GM21515 (cell line): ENCODE data around the gene MCC.
A peak's percentile ranks its signal among the peaks of the same experiment; 100 is the strongest.

Experiments used
- ATAC-seq: cut with Tn5 transposase; IDR thresholded peaks from one replicate; pipeline ENCODE4 v1.9.1; 2021; ENCODE audit not compliant: unreplicated experiment

The MCC gene

DNA sequence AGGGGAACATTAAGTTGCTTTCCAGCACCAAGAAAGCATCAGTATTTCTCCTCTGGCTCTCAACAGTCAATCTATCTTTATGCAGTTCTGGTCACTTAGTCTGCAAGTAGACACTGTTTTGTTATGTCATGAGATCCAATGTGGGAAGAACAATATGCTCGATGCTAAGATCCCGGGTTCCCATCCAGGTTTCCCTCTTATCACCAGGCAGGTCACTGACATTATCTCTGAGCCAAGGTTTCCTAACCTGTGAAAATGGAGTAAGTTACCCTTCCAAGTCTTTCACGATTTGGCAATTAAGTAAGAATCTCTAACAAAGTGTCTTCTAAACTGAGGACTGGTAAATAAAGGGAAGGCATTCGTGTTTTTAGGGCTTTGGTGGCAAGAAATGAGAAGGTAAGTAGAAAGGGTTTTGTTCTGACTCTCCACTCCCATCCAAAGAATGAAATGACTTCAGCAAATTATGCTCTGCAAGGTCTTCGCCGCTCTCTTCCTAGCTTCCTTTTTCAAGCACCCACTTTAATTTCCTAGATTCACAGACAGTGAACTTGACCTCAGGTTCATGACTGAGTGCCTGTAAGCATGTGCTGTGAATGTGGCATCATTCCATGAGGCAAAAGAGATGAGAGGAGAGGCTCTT, 425.3 kb downstream of the MCC start:
- no peak for ATAC-seq

GRCh38 chr5:113061846-113062780, 426.1 kb downstream of the MCC start:
- no peak for ATAC-seq

- no peak for ATAC-seq
Observed at GRCh38 chr5:113060408-113061025, 427.7 kb downstream of the MCC start.

GRCh38 chr5:113059232-113060040, 428.8 kb downstream of the MCC start:
- no peak for ATAC-seq

GRCh38 chr5:113058706-113059226, 429.5 kb downstream of the MCC start:
- no peak for ATAC-seq

DNA sequence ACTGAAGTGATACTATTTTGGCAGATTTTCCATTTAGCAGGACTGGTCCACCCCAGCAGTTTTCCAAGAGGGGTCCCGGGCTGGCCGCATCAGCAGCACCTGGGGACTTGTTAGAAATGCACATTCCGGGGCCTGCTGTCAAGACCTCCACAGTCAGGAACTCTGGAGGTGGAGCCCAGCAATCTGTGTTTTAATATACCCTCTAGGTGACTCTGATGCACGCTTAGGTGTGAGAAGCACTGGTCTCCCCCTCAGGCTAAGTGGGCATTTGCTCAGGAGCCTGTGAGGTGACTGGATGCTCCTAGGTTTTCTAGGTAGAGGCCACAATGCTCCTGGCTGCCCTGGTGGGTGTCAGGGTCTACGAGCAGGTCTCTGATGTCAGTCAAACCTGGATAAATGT, 430.0 kb downstream of the MCC start:
- ATAC-seq: no peak

GRCh38 chr5:113057557-113057984, 430.7 kb downstream of the MCC start:
- no peak for ATAC-seq

- ATAC-seq: no peak
Observed at GRCh38 chr5:113056988-113057387, 431.3 kb downstream of the MCC start.

DNA sequence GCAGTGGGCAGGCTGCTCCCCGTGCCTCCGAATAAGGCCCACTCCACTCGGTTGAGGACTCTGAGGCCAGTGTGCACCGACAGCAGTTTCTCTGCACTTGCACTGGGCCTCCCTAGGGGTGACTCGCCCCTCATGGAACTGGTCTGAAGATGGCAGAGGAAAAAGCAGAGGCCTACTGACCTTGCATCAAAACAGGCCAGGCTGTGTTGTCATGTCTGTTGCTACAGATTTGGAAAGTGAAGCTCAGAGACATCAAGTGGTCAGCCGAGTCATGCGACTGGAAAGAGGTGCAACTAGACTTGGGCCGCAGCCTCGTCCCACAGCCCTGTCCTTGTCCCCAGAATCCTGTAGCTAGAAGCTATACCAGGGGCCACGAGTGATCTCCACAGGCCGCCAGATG, 433.4 kb downstream of the MCC start:
- no peak for ATAC-seq

- ATAC-seq: no peak
Observed at GRCh38 chr5:113053511-113053995, 434.7 kb downstream of the MCC start.

- no peak for ATAC-seq
Observed at GRCh38 chr5:113052041-113052795, 436.0 kb downstream of the MCC start.

DNA sequence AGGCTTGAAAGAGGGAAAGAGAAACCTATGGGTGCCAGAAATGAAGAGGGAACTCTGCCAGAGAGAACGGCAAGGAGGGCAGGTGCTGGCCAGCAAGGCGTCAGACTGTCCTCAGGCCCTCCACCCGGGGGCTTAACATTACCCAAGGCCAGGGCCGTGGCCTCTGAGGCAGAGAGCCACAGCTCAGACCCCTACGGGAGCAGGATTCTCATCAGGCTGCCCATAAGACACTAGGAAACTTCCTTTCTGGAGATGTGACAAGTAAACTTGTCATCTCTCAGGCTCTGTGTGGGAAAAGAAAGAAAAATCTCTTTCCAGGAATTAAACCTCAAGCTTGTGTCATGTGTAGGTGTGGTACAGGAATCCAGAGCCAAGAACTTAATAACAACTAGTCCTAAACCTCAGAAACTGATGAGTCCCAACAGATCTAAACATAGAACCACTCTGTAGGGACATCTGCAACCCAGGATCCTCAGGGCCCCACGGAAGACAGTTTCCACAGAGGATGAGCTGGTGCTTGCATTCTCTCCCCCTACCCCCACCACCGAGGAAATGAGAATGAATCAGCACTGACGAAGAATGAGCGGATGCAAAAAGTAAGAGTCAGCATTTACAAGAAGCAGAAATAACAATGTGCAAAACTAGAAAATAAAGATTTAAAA, 437.4 kb downstream of the MCC start:
- no peak for ATAC-seq

- no peak for ATAC-seq
Observed at GRCh38 chr5:113048931-113049330, 439.3 kb downstream of the MCC start.

GRCh38 chr5:113047733-113048652, 440.3 kb downstream of the MCC start:
- ATAC-seq: peak; percentile 92

- no peak for ATAC-seq
Observed at GRCh38 chr5:113047234-113047633, 441.0 kb downstream of the MCC start.

DNA sequence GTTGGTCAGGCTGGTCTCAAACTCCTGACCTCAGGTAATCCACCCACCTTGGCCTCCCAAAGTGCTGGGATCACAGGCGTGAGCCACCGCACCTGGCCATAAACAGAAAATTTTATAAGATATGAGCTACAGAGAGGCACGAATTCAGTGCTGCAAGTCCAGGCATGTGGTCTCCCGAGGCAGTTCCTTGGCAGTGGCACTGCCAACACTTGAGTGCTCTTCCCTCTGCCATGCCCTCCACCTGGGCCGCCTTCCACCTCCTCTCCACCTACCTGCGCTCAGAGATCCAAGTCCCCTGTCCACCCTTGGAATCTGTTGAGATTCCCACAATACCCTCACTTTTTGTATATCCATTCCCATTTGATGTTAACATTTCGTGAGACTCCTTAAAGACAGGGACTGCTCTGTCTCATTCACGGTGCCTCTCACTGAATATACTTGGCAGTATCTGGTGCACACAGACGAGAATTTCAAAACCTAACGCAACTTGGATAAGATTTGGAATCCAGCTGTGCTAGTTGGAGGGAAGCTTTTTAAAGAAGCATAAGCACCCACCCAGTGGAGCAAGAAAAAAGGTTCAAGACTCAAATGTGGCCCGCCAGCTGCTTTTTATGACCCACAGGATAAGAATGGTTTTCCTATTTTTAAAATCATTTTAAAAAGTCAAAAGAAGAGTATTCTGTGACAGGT, 443.3 kb downstream of the MCC start:
- ATAC-seq: no peak

DNA sequence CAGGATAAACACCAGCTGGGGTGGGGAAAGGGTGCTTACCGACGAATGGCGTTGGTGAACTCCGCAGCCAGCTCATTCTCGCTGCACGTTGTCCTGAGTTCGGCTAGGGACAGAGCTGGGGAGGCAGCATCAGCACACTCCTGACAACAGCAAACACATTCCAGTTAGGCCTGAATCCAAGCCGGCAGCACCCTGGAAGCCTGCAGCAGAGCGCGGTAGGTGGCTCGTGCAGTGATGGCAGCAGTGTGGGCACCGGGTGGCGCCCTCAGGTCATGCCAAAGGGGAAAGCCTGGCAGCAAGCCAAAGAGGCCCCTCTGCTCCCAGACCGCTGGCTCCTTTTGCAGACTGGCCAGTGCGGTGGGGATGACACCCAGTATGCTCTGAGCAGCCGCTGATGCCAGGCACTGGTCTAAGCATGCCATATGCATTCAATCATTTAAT, 444.7 kb downstream of the MCC start:
- no peak for ATAC-seq
